HFF-Myc (cell line): ENCODE data around the gene AUNIP.
A peak's percentile ranks its signal among the peaks of the same experiment; 100 is the strongest.

Experiments used
- DNase-seq: peaks from one replicate; pipeline ENCODE4 v3.0.0-alpha.2; 2011; ENCODE audit warnings: low read depth; ENCODE audit errors: extremely low read depth
- H3K4me3 ChIP-seq: replicated peaks from 2 replicates; pipeline ENCODE4 v1.5.1; 2011; ENCODE audit warnings: low read depth, mild to moderate bottlenecking, control low read depth, low read length
- CTCF ChIP-seq: IDR thresholded peaks from 2 replicates; pipeline ENCODE4 v1.5.1; 2012; ENCODE audit warnings: mild to moderate bottlenecking, low read depth, low read length, control low read depth; ENCODE audit errors: missing control alignments

Gene AUNIP

GRCh38 chr1:25858906-25859789 lies at the start of gene AUNIP:
Gene AUNIP (minus strand): TSS chr1:25859457. CDS start chr1:25859357, 100 bp downstream.
- peak; percentile 43 for DNase-seq
- peak within 1 kb of the TSS; percentile 91 for H3K4me3 ChIP-seq
- no peak for TF ChIP-seq CTCF

- no peak overlapping the region for H3K4me3 ChIP-seq
Measured at GRCh38 chr1:25909040-25909439, 49.8 kb upstream of the AUNIP start.

GRCh38 chr1:25908161-25908560 lies 48.9 kb upstream of the AUNIP start:
- no peak for TF ChIP-seq CTCF
- no peak for DNase-seq
- H3K4me3 ChIP-seq = no peak overlapping the region

More at GRCh38 chr1:25909040-25909439, 49.8 kb upstream of the AUNIP start:
- TF ChIP-seq CTCF = no peak
- DNase-seq = no peak

- DNase-seq = no peak
- H3K4me3 ChIP-seq = no peak overlapping the region
- no peak for TF ChIP-seq CTCF
Measured at GRCh38 chr1:25907601-25908000, 48.3 kb upstream of the AUNIP start.

- peak overlapping the region; percentile 68 for H3K4me3 ChIP-seq
- DNase-seq = no peak
- no peak for TF ChIP-seq CTCF
Measured at GRCh38 chr1:25906644-25907300, 47.5 kb upstream of the AUNIP start.

GRCh38 chr1:25905680-25906643 lies 46.7 kb upstream of the AUNIP start, which contains the start of gene STMN1:
Gene STMN1 (minus strand): TSS chr1:25906419. CDS start chr1:25904676, 1,743 bp downstream.
- DNase-seq = no peak
- peak within 1 kb of the TSS; percentile 68 for H3K4me3 ChIP-seq
- no peak for TF ChIP-seq CTCF
